DND-41 (cell line): ENCODE data around the gene RBM47.

Source experiments
- EZH2 ChIP-seq: IDR thresholded peaks from 3 replicates; pipeline ENCODE4 v1.6.1; 2012; ENCODE audit warnings: borderline replicate concordance, low read depth, mild to moderate bottlenecking, moderate library complexity, low read length, inconsistent platforms; ENCODE audit not compliant: severe bottlenecking
- TF ChIP-seq, protein P1 (sequence below): IDR thresholded peaks from 2 replicates; pipeline ENCODE4 v1.5.1; 2012; ENCODE audit warnings: borderline replicate concordance, low read length, moderate library complexity, mild to moderate bottlenecking; ENCODE audit not compliant: poor library complexity, severe bottlenecking; ENCODE audit errors: extremely low read depth

DNA sequence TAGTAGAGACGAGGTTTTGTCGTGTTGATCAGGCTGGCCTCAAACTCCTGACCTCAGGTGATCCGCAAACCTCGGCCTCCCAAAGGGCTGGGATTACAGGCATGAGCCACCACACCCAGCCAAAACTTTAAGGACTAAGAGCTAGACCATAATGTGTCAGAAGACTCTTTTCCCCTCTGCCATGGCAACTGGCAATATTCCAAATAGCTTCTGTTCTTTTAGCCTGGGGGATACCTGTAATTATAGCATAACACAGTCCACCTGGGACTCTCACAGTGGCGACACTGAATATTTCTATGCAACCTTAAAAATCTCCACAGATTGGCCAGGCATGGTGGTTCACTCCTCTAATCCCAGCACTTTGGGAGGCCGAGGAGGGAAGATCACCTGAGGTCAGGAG is 45.5 kb upstream of the RBM47 start:
- TF ChIP-seq, protein P1, sequence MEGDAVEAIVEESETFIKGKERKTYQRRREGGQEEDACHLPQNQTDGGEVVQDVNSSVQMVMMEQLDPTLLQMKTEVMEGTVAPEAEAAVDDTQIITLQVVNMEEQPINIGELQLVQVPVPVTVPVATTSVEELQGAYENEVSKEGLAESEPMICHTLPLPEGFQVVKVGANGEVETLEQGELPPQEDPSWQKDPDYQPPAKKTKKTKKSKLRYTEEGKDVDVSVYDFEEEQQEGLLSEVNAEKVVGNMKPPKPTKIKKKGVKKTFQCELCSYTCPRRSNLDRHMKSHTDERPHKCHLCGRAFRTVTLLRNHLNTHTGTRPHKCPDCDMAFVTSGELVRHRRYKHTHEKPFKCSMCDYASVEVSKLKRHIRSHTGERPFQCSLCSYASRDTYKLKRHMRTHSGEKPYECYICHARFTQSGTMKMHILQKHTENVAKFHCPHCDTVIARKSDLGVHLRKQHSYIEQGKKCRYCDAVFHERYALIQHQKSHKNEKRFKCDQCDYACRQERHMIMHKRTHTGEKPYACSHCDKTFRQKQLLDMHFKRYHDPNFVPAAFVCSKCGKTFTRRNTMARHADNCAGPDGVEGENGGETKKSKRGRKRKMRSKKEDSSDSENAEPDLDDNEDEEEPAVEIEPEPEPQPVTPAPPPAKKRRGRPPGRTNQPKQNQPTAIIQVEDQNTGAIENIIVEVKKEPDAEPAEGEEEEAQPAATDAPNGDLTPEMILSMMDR: no peak
- TF ChIP-seq EZH2: no peak
